Measurements from ENCODE around the gene LRRC8D. TPM values are rescaled to one million over a fixed set of nuclear protein-coding genes. Genes with fewer than 3 reads are reported as not detected.

LRRC8D gene
- total RNA-seq, 1 experiment from 2014 or later = 22.3 TPM

DNA sequence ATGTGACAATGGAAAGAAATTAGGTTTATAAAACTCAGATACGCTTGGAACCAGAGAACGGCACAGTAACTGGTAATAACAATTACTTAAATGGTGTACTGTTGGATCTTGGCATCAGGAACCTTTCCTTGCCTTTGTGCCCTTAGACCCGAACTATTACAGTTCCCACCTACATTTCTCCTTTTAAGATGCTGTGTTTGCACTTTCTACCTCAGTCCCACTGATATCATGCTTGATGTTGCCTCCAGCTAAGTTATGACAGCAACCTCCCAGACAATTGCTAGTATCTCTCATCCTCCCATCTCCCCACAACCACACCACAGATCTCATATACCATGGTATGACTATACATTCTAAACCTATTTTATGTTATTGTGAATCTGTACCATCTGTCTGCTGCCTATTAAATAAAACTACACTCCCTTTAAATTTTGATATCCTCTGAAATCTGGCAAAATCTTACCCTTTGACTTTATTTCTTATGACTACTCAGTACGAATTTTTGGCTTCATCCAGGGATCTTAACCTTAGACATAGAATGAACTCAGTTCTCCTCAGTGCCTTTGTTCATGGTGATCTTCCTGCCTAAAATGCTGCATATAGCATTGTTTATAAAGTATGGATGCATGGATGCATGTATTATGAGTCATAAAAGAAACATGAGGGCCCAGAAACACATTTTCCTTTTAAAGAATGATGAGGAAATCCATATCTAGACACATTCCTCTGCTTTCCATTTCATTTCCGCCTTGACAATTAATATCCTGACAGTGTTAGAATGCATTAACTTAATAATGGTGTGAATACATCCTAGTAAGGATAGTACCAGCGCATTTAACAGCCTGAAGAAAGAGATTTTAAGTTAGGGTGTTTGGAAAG lies 64.1 kb downstream of the LRRC8D start:
- H3K4me1 Mint-ChIP-seq (ENCODE audit: low read depth, unreplicated experiment) = peaks cover 29% of the 10 kb centered on the region
- DNase-seq = no peak
- H3K4me3 Mint-ChIP-seq (ENCODE audit: low read depth, unreplicated experiment) = no peak overlapping the region
- H3K27ac Mint-ChIP-seq (ENCODE audit: unreplicated experiment) = no peak overlapping the region
- TF ChIP-seq, protein P1, sequence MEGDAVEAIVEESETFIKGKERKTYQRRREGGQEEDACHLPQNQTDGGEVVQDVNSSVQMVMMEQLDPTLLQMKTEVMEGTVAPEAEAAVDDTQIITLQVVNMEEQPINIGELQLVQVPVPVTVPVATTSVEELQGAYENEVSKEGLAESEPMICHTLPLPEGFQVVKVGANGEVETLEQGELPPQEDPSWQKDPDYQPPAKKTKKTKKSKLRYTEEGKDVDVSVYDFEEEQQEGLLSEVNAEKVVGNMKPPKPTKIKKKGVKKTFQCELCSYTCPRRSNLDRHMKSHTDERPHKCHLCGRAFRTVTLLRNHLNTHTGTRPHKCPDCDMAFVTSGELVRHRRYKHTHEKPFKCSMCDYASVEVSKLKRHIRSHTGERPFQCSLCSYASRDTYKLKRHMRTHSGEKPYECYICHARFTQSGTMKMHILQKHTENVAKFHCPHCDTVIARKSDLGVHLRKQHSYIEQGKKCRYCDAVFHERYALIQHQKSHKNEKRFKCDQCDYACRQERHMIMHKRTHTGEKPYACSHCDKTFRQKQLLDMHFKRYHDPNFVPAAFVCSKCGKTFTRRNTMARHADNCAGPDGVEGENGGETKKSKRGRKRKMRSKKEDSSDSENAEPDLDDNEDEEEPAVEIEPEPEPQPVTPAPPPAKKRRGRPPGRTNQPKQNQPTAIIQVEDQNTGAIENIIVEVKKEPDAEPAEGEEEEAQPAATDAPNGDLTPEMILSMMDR (IDR thresholded peaks at IDR 0.05; ENCODE audit: unreplicated experiment) = no peak
- no peaks in the 10 kb centered on the region for H3K36me3 Mint-ChIP-seq (ENCODE audit: insufficient read depth, unreplicated experiment)
- CTCF ChIA-PET = no interaction called here
- BruUV-seq (replicated peaks) = no TSS peak
- H3K27me3 Mint-ChIP-seq (ENCODE audit: unreplicated experiment) = no peaks in the 10 kb centered on the region
- intact Hi-C loops (cut with micrococcal nuclease; ENCODE audit: unreplicated experiment) = no loop called here
- H3K9me3 Mint-ChIP-seq (ENCODE audit: low read depth, unreplicated experiment) = no peaks in the 10 kb centered on the region

DNA sequence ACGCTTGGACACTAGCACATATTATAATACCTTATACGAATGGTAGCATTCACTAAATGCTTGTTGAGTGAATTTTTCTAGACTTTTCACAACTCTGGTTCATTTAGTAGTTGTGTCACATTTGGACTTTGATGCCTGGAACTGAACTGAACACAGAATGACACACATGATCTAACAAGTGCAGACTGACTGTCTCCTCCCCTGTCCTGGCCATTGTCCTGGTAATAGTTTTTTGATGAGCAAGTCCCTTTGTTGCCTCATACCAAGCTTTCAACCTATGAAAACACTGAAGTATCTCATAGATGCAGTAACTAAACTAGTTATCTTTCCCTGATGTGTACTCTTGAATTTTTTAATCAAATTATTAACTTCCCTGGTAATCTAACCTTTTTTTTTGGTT lies 66.4 kb downstream of the LRRC8D start:
- intact Hi-C loops (cut with micrococcal nuclease; ENCODE audit: unreplicated experiment) = no loop called here
- Mint-ChIP-seq H3K9me3 (ENCODE audit: low read depth, unreplicated experiment) (no peaks in the 10 kb centered on the region), H3K4me3 (ENCODE audit: low read depth, unreplicated experiment) (no peak overlapping the region), H3K4me1 (ENCODE audit: low read depth, unreplicated experiment) (peaks cover 48% of the 10 kb centered on the region), H3K27me3 (ENCODE audit: unreplicated experiment) (no peaks in the 10 kb centered on the region), H3K27ac (ENCODE audit: unreplicated experiment) (no peak overlapping the region), H3K36me3 (ENCODE audit: insufficient read depth, unreplicated experiment) (peaks cover 5% of the 10 kb centered on the region)
- no TSS peak for BruUV-seq (replicated peaks)
- CTCF ChIA-PET = no interaction called here
- TF ChIP-seq, protein P1 (IDR thresholded peaks at IDR 0.05; ENCODE audit: unreplicated experiment) = no peak
- DNase-seq = no peak

DNA sequence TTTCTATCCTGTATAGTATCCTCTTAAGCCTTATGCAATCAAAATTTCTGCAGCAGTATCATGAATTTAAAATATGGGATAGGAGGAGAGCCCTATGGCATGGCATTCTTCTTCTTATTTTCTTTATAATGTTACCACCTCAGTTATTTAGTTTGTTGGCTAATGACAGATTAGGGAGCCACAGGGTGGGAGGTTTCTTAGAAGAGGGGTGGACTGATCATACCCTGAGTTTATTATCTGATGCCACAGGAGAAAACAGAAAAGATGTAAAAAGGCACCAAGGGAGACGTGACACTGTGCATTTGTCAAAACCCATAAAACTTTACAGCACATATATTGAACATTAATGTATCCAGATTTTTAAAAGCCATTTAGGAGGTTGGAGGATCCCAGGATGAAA lies 66.9 kb downstream of the LRRC8D start:
- Mint-ChIP-seq H3K4me3 (ENCODE audit: low read depth, unreplicated experiment) (no peak overlapping the region), H3K4me1 (ENCODE audit: low read depth, unreplicated experiment) (peaks cover 50% of the 10 kb centered on the region), H3K27me3 (ENCODE audit: unreplicated experiment) (no peaks in the 10 kb centered on the region), H3K27ac (ENCODE audit: unreplicated experiment) (no peak overlapping the region), H3K9me3 (ENCODE audit: low read depth, unreplicated experiment) (no peaks in the 10 kb centered on the region), H3K36me3 (ENCODE audit: insufficient read depth, unreplicated experiment) (peaks cover 5% of the 10 kb centered on the region)
- TF ChIP-seq, protein P1 (IDR thresholded peaks at IDR 0.05; ENCODE audit: unreplicated experiment) = no peak
- intact Hi-C loops (cut with micrococcal nuclease; ENCODE audit: unreplicated experiment) = no loop called here
- BruUV-seq (replicated peaks) = no TSS peak
- CTCF ChIA-PET = no interaction called here
- DNase-seq = no peak

DNA sequence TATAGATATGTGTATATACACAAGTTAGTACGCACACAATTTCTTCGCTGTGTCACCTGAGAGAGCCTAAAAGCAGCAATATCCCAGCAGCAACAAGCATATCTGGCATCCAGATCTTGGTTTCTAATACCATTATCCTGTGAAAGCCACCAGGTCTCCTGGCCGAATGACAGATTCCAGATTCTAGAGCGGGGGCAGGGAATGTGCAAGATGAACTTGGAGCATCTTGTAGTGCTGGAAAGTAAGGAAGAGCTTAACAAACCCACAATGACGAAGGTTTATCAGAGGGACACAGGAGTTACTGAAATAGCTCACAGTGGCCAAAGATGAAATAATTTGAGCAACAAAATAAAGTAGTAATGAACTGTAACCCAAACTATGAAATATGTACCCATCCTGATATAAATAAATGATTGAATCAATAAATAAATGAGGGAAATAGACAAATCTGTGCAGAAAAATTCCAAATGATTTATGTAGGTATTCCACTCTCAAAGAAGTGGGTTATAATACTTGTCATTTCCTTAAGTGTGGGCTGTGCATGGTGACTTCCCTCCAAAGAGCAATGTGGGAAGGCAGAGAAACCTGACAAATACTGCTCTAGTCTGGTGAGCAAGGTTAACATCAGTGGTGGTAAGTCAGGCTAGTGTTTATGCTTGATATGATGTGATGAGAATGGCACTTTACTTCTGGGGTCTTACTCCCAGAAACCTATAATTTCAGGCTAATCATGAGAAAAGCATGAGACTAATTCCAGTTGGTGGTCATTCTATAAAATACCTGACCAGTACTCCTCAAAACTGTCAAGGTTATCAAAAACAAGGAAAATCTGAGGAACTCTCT lies 67.9 kb downstream of the LRRC8D start:
- intact Hi-C loops (cut with micrococcal nuclease; ENCODE audit: unreplicated experiment) = no loop called here
- no peak overlapping the region for H3K4me3 Mint-ChIP-seq (ENCODE audit: low read depth, unreplicated experiment)
- no peak for DNase-seq
- H3K36me3 Mint-ChIP-seq (ENCODE audit: insufficient read depth, unreplicated experiment) = peaks cover 10% of the 10 kb centered on the region
- TF ChIP-seq, protein P1 (IDR thresholded peaks at IDR 0.05; ENCODE audit: unreplicated experiment) = no peak
- no peaks in the 10 kb centered on the region for H3K27me3 Mint-ChIP-seq (ENCODE audit: unreplicated experiment)
- no TSS peak for BruUV-seq (replicated peaks)
- peaks cover 57% of the 10 kb centered on the region for H3K4me1 Mint-ChIP-seq (ENCODE audit: low read depth, unreplicated experiment)
- no peak overlapping the region for H3K27ac Mint-ChIP-seq (ENCODE audit: unreplicated experiment)
- CTCF ChIA-PET = no interaction called here
- no peaks in the 10 kb centered on the region for H3K9me3 Mint-ChIP-seq (ENCODE audit: low read depth, unreplicated experiment)

All from Calu3 (cell line).